ENCODE results near the gene XKR7. TPM values are rescaled to one million over a fixed set of nuclear protein-coding genes. Genes with fewer than 3 reads are reported as not detected.
"Not testable (repeated sequence)": the region's sequence is repeated elsewhere in the genome, so short reads cannot be mapped to it uniquely, and the experiment has no call there.

Gene XKR7
- total RNA-seq, 2 donors from 2014 or later: not detected

GRCh38 chr20:32031007-32031958 is 63.3 kb downstream of the XKR7 start:
- peak; percentile 90 to 91 for ATAC-seq
- intact Hi-C loops (cut with DNase I): loop anchor here (2.0 to 10.0 kb wide), 4 partner anchors 176 to 209 kb away; no protein-coding TSS in a partner anchor

GRCh38 chr20:32033316-32033715 is 65.4 kb downstream of the XKR7 start:
- intact Hi-C loops (cut with DNase I): loop anchor here (5.0 to 10.0 kb wide), 3 partner anchors 181 to 211 kb away; no protein-coding TSS in a partner anchor
- ATAC-seq (no peak), DNase-seq (no peak)

More at GRCh38 chr20:32031007-32031958, 63.3 kb downstream of the XKR7 start:
- peak; percentile 86 for DNase-seq

- ATAC-seq, DNase-seq: not testable (repeated sequence)
- intact Hi-C loops (cut with DNase I): loop anchor here (5.0 to 10.0 kb wide), 3 partner anchors 181 to 211 kb away; no protein-coding TSS in a partner anchor
Measured at GRCh38 chr20:32033721-32034120, 65.8 kb downstream of the XKR7 start.

- ATAC-seq: peak in 1 of 2 donors; percentile 26
- no peak for DNase-seq
- intact Hi-C loops (cut with DNase I): loop anchor here (5.0 to 10.0 kb wide), 3 partner anchors 183 to 213 kb away; no protein-coding TSS in a partner anchor
Measured at GRCh38 chr20:32034581-32035425, 66.9 kb downstream of the XKR7 start.

GRCh38 chr20:32035426-32035779 is 67.5 kb downstream of the XKR7 start:
- no peak for ATAC-seq
- intact Hi-C loops (cut with DNase I): loop anchor here in 1 of 2 donors (10.0 kb wide), 1 partner anchor 211 kb away; no protein-coding TSS in a partner anchor
- DNase-seq: no peak

- intact Hi-C loops (cut with DNase I): loop anchor here in 1 of 2 donors (10.0 kb wide), 1 partner anchor 211 kb away; no protein-coding TSS in a partner anchor
- ATAC-seq (no peak), DNase-seq (no peak)
Measured at GRCh38 chr20:32036252-32036651, 68.3 kb downstream of the XKR7 start.

GRCh38 chr20:32036716-32037485 is 69.0 kb downstream of the XKR7 start:
- DNase-seq (no peak), ATAC-seq (no peak)
- intact Hi-C loops (cut with DNase I): loop anchor here in 1 of 2 donors (10.0 kb wide), 1 partner anchor 212 kb away; no protein-coding TSS in a partner anchor

GRCh38 chr20:32037929-32038328 is 70.0 kb downstream of the XKR7 start:
- no peak for DNase-seq
- no peak for ATAC-seq
- intact Hi-C loops (cut with DNase I): loop anchor here in 1 of 2 donors (10.0 kb wide), 1 partner anchor 213 kb away; no protein-coding TSS in a partner anchor

- peak; percentile 63 to 91 for ATAC-seq
- intact Hi-C loops (cut with DNase I): no loop called here
- peak; percentile 48 for DNase-seq
Measured at GRCh38 chr20:32040142-32040953, 72.4 kb downstream of the XKR7 start.

GRCh38 chr20:32045999-32046398 is 78.0 kb downstream of the XKR7 start:
- ATAC-seq (no peak), DNase-seq (no peak)
- intact Hi-C loops (cut with DNase I): no loop called here

- intact Hi-C loops (cut with DNase I): no loop called here
- no peak for ATAC-seq
- DNase-seq: no peak
Measured at GRCh38 chr20:32050324-32050841, 82.4 kb downstream of the XKR7 start.

- DNase-seq (peak; percentile 55), ATAC-seq (peak; percentile 67 to 78)
- intact Hi-C loops (cut with DNase I): no loop called here
Measured at GRCh38 chr20:32050851-32051556, 83.1 kb downstream of the XKR7 start.

- no peak for DNase-seq
- no peak for ATAC-seq
- intact Hi-C loops (cut with DNase I): no loop called here
Measured at GRCh38 chr20:32051720-32052089, 83.8 kb downstream of the XKR7 start.

GRCh38 chr20:32052090-32052777 is 84.3 kb downstream of the XKR7 start, which contains the start of gene HCK:
HCK (plus strand) TSS chr20:32052242.
- DNase-seq (peak; percentile 56), ATAC-seq (peak; percentile 74 to 86)
- intact Hi-C loops (cut with DNase I): no loop called here

- intact Hi-C loops (cut with DNase I): no loop called here
- DNase-seq (peak; percentile 66), ATAC-seq (peak; percentile 65 to 75)
Measured at GRCh38 chr20:32052778-32053362, 84.9 kb downstream of the XKR7 start.

Measured in left cardiac atrium (tissue), 4 donors.